HFF-Myc (cell line): ENCODE data around the gene SMAD3.
A peak's percentile ranks its signal among the peaks of the same experiment; 100 is the strongest.

Experiments used
- DNase-seq: peaks from one replicate; pipeline ENCODE4 v3.0.0-alpha.2; 2011; ENCODE audit warnings: low read depth; ENCODE audit errors: extremely low read depth
- H3K4me3 ChIP-seq: replicated peaks from 2 replicates; pipeline ENCODE4 v1.5.1; 2011; ENCODE audit warnings: low read depth, mild to moderate bottlenecking, control low read depth, low read length
- CTCF ChIP-seq: IDR thresholded peaks from 2 replicates; pipeline ENCODE4 v1.5.1; 2012; ENCODE audit warnings: mild to moderate bottlenecking, low read depth, low read length, control low read depth; ENCODE audit errors: missing control alignments

The SMAD3 gene

GRCh38 chr15:67083135-67083762 is 17.8 kb downstream of the SMAD3 start:
- DNase-seq: no peak
- TF ChIP-seq CTCF: no peak
- H3K4me3 ChIP-seq: no peak overlapping the region

GRCh38 chr15:67084561-67084960 is 19.2 kb downstream of the SMAD3 start:
- H3K4me3 ChIP-seq: no peak overlapping the region
- DNase-seq: no peak
- no peak for TF ChIP-seq CTCF

- DNase-seq: no peak
- no peak for TF ChIP-seq CTCF
- H3K4me3 ChIP-seq: no peak overlapping the region
Measured at GRCh38 chr15:67085237-67085817, 19.9 kb downstream of the SMAD3 start.

- no peak for TF ChIP-seq CTCF
- H3K4me3 ChIP-seq: no peak overlapping the region
- DNase-seq: peak; percentile 85
Measured at GRCh38 chr15:67085818-67086636, 20.6 kb downstream of the SMAD3 start.

- no peak for TF ChIP-seq CTCF
- DNase-seq: no peak
- no peak overlapping the region for H3K4me3 ChIP-seq
Measured at GRCh38 chr15:67086637-67086914, 21.2 kb downstream of the SMAD3 start.

GRCh38 chr15:67087507-67088172 is 22.2 kb downstream of the SMAD3 start:
- no peak for TF ChIP-seq CTCF
- DNase-seq: no peak
- no peak overlapping the region for H3K4me3 ChIP-seq
